H1 (cell line): ENCODE results near the gene GSKIP. TPM values are rescaled to one million over a fixed set of nuclear protein-coding genes. Genes with fewer than 3 reads are reported as not detected.
A peak's percentile ranks its signal among the peaks of the same experiment; 100 is the strongest.

Experiments used
- ASH2L ChIP-seq: fragments of 200-600, 300-600 bp; sonication (generic); IDR thresholded peaks from one replicate; pipeline ENCODE4 v1.7.1; 2017; ENCODE audit warnings: low read length
- ATF3 ChIP-seq: IDR thresholded peaks from 2 replicates; pipeline ENCODE4 v1.6.1; 2011; ENCODE audit warnings: low read depth, mild to moderate bottlenecking, low read length; ENCODE audit not compliant: insufficient read depth
- BRCA1 ChIP-seq: IDR thresholded peaks from 2 replicates; pipeline ENCODE4 v1.6.1; 2012; ENCODE audit warnings: low read depth, low read length, improper control_type of control experiment
- CHD1 ChIP-seq: IDR thresholded peaks from 2 replicates; pipeline ENCODE4 v1.6.1; 2012; ENCODE audit warnings: low read depth, low read length, improper control_type of control experiment
- CHD7 ChIP-seq: fragments of 300-600 bp; sonication (generic); IDR thresholded peaks from 2 replicates; pipeline ENCODE4 v1.7.1; 2012; ENCODE audit warnings: low read length, moderate library complexity, mild to moderate bottlenecking, inconsistent platforms; ENCODE audit not compliant: insufficient replicate concordance
- PHF8 ChIP-seq: fragments of 200-600 bp; sonication (generic); conservative IDR thresholded peaks from 2 replicates; pipeline ENCODE4 v1.7.1; 2012; ENCODE audit warnings: low read depth, mild to moderate bottlenecking, inconsistent platforms, low read length, moderate library complexity
- RAD21 ChIP-seq, 2 experiments: IDR thresholded peaks in 1 of 2; conservative IDR thresholded peaks in 1 of 2; 2 replicates each; pipeline ENCODE4 v1.6.1; 2011; ENCODE audit warnings: low read depth in 2 of 2, low read length in 2 of 2, improper control_type of control experiment in 1 of 2, inconsistent platforms in 1 of 2, mild to moderate bottlenecking in 1 of 2, moderate library complexity in 1 of 2
- RXRA ChIP-seq: IDR thresholded peaks from 2 replicates; pipeline ENCODE4 v1.6.1; 2011; ENCODE audit warnings: low read depth, mild to moderate bottlenecking, low read length, moderate library complexity; ENCODE audit not compliant: insufficient read depth
- SP4 ChIP-seq: IDR thresholded peaks from 2 replicates; pipeline ENCODE4 v1.6.1; 2012; ENCODE audit warnings: low read length, inconsistent platforms
- polyA plus RNA-seq, 7 experiments: library from polyadenylated mRNA; depleted of rRNA in 3 of 7; stranded (reverse) in 5 of 7; unstranded in 2 of 7; fragments of >200 nt in 5 of 7; fragments of 200-250 nt in 2 of 7; gene quantifications; 1 replicate in 5 of 7; 2 replicates in 1 of 7; 4 replicates in 1 of 7; pipeline versions ENCODE4 v1.2.1 to v1.2.3, GENCODE V29; 2011 to 2013; ENCODE audit warnings: missing spikeins in 2 of 7, mixed read lengths in 2 of 7
- total RNA-seq: library from RNA; stranded (reverse); fragmentation: NEBNext Ultra II Directional; extraction: Animal tissue kit (Norgen Biotek cat#: 25700); gene quantifications from 2 replicates; pipeline ENCODE4 v1.2.1, GENCODE V29; 2021

Gene GSKIP
- total and polyA plus RNA-seq, 2 of the 8 experiments (the other 6 are each of a cell fraction or from before 2014, with no cell fraction given), result 20.3 to 37.1 TPM

GRCh38 chr14:96391293-96392118 is 28.2 kb downstream of the GSKIP start (continued):
- no peak for TF ChIP-seq CHD7
- TF ChIP-seq PHF8, result peak; percentile 82
- TF ChIP-seq RXRA, result no peak
- no peak for TF ChIP-seq ATF3
- TF ChIP-seq ASH2L, result no peak
- no peak for TF ChIP-seq SP4
- TF ChIP-seq BRCA1, result no peak
- no peak for TF ChIP-seq RAD21 (IDR thresholded peaks at IDR 0.05 in 1 of 2, conservative IDR thresholded peaks at IDR 0.05 in 1 of 2; ENCODE audit: low read depth in 2 of 2, low read length in 2 of 2)
- no peak for TF ChIP-seq CHD1
